Mucosa of stomach (tissue), 1 donor: ENCODE data around the gene CEBPE.
"Not testable (repeated sequence)": the region's sequence is repeated elsewhere in the genome, so short reads cannot be mapped to it uniquely, and the experiment has no call there.

Experiments used
- H3K27me3 ChIP-seq: one replicate; pipeline ENCODE4 v1.7.0; 2013; ENCODE audit warnings: mild to moderate bottlenecking, low read length; ENCODE audit not compliant: control insufficient read depth, insufficient read depth
- H3K36me3 ChIP-seq: one replicate; pipeline ENCODE4 v1.7.0; 2013; ENCODE audit warnings: low read length; ENCODE audit not compliant: control insufficient read depth, insufficient read depth
- H3K4me1 ChIP-seq: one replicate; pipeline ENCODE4 v1.7.0; 2013; ENCODE audit warnings: mild to moderate bottlenecking, low read length; ENCODE audit not compliant: control insufficient read depth, insufficient read depth
- H3K4me3 ChIP-seq: one replicate; pipeline ENCODE4 v1.7.0; 2013; ENCODE audit warnings: low read length
- H3K9ac ChIP-seq: one replicate; pipeline ENCODE4 v1.7.0; 2013; ENCODE audit warnings: mild to moderate bottlenecking, low read length, moderate library complexity
- H3K9me3 ChIP-seq: one replicate; pipeline ENCODE4 v1.7.0; 2013; ENCODE audit warnings: mild to moderate bottlenecking, low read length, moderate library complexity; ENCODE audit not compliant: control insufficient read depth
- donor health status: Pancreatic carcinoma.

The CEBPE gene

GRCh38 chr14:23115918-23116317, 3.1 kb downstream of the CEBPE start:
- Histone ChIP-seq H3K4me3 (no peak overlapping the region), H3K4me1 (peaks cover 5% of the 10 kb centered on the region), H3K36me3 (no peaks in the 10 kb centered on the region), H3K9me3 (no peaks in the 10 kb centered on the region), H3K9ac (no peak overlapping the region), H3K27me3 (peaks cover 34% of the 10 kb centered on the region)

GRCh38 chr14:23115039-23115731, 3.9 kb downstream of the CEBPE start:
- Histone ChIP-seq H3K27me3 (peaks cover 35% of the 10 kb centered on the region), H3K9ac (no peak overlapping the region), H3K36me3 (no peaks in the 10 kb centered on the region), H3K9me3 (no peaks in the 10 kb centered on the region), H3K4me1 (peaks cover 4% of the 10 kb centered on the region), H3K4me3 (no peak overlapping the region)

GRCh38 chr14:23114669-23115038, 4.4 kb downstream of the CEBPE start:
- peaks cover 36% of the 10 kb centered on the region for H3K27me3 ChIP-seq
- no peaks in the 10 kb centered on the region for H3K9me3 ChIP-seq
- H3K9ac ChIP-seq, result no peak overlapping the region
- peaks cover 4% of the 10 kb centered on the region for H3K4me1 ChIP-seq
- H3K4me3 ChIP-seq, result no peak overlapping the region
- H3K36me3 ChIP-seq, result no peaks in the 10 kb centered on the region

GRCh38 chr14:23114120-23114458, 5.0 kb downstream of the CEBPE start:
- no peak overlapping the region for H3K4me3 ChIP-seq
- H3K36me3 ChIP-seq, result no peaks in the 10 kb centered on the region
- H3K9ac ChIP-seq, result no peak overlapping the region
- peaks cover 4% of the 10 kb centered on the region for H3K4me1 ChIP-seq
- H3K9me3 ChIP-seq, result no peaks in the 10 kb centered on the region
- peaks cover 39% of the 10 kb centered on the region for H3K27me3 ChIP-seq

- no peak overlapping the region for H3K4me3 ChIP-seq
- H3K4me1 ChIP-seq, result peaks cover 4% of the 10 kb centered on the region
- H3K27me3 ChIP-seq, result peaks cover 39% of the 10 kb centered on the region
- no peaks in the 10 kb centered on the region for H3K9me3 ChIP-seq
- no peak overlapping the region for H3K9ac ChIP-seq
- H3K36me3 ChIP-seq, result no peaks in the 10 kb centered on the region
Measured at GRCh38 chr14:23113431-23114119, 5.5 kb downstream of the CEBPE start.

- Histone ChIP-seq H3K4me1 (peaks cover 4% of the 10 kb centered on the region), H3K27me3 (peaks cover 39% of the 10 kb centered on the region), H3K9ac (no peak overlapping the region)
Measured at GRCh38 chr14:23112359-23113178, 6.5 kb downstream of the CEBPE start.

GRCh38 chr14:23110579-23111365, 8.3 kb downstream of the CEBPE start:
- Histone ChIP-seq H3K27me3 (peaks cover 35% of the 10 kb centered on the region), H3K9me3 (no peaks in the 10 kb centered on the region), H3K36me3 (no peaks in the 10 kb centered on the region), H3K4me3 (no peak overlapping the region), H3K4me1 (peaks cover 4% of the 10 kb centered on the region), H3K9ac (no peak overlapping the region)

More at GRCh38 chr14:23112359-23113178, 6.5 kb downstream of the CEBPE start:
- Histone ChIP-seq H3K9me3 (no peaks in the 10 kb centered on the region), H3K4me3 (no peak overlapping the region), H3K36me3 (no peaks in the 10 kb centered on the region)

- peaks cover 34% of the 10 kb centered on the region for H3K27me3 ChIP-seq
- no peak overlapping the region for H3K9ac ChIP-seq
- no peaks in the 10 kb centered on the region for H3K9me3 ChIP-seq
- no peaks in the 10 kb centered on the region for H3K36me3 ChIP-seq
- peaks cover 4% of the 10 kb centered on the region for H3K4me1 ChIP-seq
- H3K4me3 ChIP-seq, result no peak overlapping the region
Measured at GRCh38 chr14:23109769-23110168, 9.3 kb downstream of the CEBPE start.

- not testable (repeated sequence) for H3K9ac ChIP-seq, H3K9me3 ChIP-seq, H3K36me3 ChIP-seq, H3K4me1 ChIP-seq, H3K4me3 ChIP-seq
- peaks cover 23% of the 10 kb centered on the region for H3K27me3 ChIP-seq
Measured at GRCh38 chr14:23108169-23108568, 10.9 kb downstream of the CEBPE start.

- H3K9me3 ChIP-seq, result not testable (repeated sequence)
- peaks cover 18% of the 10 kb centered on the region for H3K27me3 ChIP-seq
Measured at GRCh38 chr14:23107620-23108019, 11.4 kb downstream of the CEBPE start.

GRCh38 chr14:23106747-23107045, 12.4 kb downstream of the CEBPE start:
- Histone ChIP-seq H3K36me3 (no peaks in the 10 kb centered on the region), H3K9me3 (no peaks in the 10 kb centered on the region), H3K27me3 (peaks cover 13% of the 10 kb centered on the region), H3K9ac (no peak overlapping the region), H3K4me3 (no peak overlapping the region), H3K4me1 (no peaks in the 10 kb centered on the region)

More at GRCh38 chr14:23107620-23108019, 11.4 kb downstream of the CEBPE start:
- not testable (repeated sequence) for H3K36me3 ChIP-seq, H3K4me1 ChIP-seq, H3K4me3 ChIP-seq, H3K9ac ChIP-seq
